Ammon's horn (tissue), 1 donor: ENCODE measurements around the gene ZNF611.
"Not testable (repeated sequence)": the region's sequence is repeated elsewhere in the genome, so short reads cannot be mapped to it uniquely, and the experiment has no call there.

Experiments
- DNase-seq: peaks from one replicate; pipeline ENCODE4 v3.0.0-alpha.2; 2016; ENCODE audit warnings: low spot score

The ZNF611 gene

DNA sequence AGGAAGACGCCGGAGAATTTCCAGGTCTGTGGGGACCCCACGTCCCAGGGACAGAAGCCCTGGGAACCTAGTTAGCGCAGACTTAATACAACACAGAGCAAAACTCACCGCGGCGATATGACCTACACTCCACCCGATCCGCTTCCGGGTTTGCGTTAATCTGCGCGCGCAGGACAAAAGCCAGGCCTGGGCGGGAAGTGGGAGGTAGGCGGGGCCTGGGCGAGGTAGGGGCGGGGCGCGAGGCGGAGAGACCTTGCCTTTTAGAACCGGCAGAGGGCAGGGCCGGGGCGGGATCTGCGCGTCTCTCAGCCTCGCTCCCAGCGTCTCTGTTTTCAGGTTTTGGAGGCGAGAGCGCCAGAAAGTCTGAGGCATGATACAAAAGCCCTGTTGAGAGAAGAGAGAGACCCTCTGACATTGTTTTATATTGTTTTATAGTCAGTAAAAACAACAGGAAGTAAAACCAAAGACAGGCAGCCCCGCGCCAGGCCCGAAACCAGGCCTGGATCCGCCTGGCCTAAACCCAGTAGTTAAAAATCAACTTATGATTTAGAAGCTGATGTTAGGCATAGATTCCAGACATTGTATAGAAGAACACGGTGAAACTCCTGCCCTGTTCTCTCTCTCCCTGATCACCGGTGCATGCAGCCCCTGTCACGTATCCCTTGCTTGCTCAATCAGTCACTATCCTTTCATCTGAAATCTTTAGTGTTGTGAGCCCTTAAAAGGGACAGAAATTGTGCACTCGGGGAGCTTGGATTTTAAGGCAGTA lies at the start of gene ZNF611:
TSS of gene ZNF611 (minus strand) at position 152 of the 769 bp plus-strand sequence. CDS start 19,150 bp downstream, outside the sequence.
- peak; percentile 97 for DNase-seq

DNA sequence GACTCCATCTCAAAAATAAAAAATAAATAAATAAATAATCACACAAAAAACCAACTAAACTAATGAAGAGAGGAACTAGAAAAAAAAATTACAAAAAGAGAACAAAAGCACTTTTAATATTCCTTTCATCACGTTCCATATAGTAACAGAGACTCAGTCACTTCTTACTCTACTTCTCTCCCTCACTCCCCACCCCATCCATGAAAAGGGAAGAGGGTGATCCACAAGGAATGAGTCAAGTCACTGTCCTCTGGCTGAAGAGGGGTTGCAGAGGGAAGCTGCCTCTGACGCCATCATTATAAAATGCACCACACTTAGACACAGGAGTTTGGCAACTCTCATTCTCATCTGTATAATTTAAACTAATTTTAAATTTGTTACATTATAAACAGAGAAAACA lies 48.0 kb upstream of the ZNF611 start:
- DNase-seq, result not testable (repeated sequence)

GRCh38 chr19:52778811-52779210 lies 44.0 kb upstream of the ZNF611 start:
- DNase-seq, result no peak

- DNase-seq, result not testable (repeated sequence)
These were observed 21.6 kb upstream of the ZNF611 start for GRCh38 chr19:52756447-52756846.

DNA sequence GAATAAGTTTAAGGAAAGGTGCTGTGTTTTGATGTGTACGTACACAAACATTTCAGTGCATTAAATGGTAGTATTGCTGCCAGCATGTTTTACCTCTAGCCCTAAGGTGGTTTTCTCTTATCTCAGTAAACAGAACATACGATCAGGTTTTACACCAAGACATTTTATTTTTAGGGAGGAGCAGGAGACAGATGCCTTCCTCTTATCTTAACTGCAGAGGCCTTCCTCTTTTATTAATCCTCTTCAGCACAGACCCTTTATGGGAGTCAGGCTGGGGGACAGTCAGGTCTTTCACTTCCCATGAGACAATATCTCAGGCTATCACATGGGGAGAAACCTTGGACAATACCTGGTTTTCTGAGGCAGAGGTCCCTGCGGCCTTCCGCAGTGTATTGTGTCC lies 14.9 kb upstream of the ZNF611 start:
- DNase-seq, result no peak

DNA sequence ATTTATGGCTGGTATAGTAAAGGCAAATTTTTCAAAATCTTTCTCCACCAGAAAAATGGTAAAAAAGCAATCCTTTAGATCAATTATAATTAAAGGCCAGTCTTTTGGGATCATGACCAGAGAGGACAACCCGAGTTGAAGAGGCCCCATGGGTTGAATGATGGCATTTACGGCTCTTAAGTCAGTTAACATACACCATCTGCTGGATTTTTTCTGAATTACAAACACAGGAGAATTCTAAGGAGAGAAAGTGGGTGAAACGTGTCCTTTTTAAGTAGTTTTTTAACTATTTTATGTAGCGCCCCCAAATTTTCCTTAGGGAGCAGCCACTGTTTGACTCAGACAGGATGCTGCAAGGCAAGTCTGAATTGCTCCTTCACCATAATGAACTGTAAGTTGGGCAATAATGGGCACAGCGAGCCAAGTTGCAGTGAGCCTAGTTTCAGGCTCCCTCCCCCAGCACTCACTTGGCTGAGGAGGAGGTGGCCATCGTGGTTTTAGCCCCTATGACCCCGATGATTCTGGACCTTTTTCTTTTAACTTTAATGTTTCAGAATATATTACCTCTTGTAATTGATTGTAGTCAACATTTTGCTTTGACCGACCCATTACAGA lies 13.6 kb upstream of the ZNF611 start:
- DNase-seq, result peak; percentile 41

- not testable (repeated sequence) for DNase-seq
These were observed 11.1 kb upstream of the ZNF611 start for GRCh38 chr19:52745919-52746318.

GRCh38 chr19:52743091-52743490 lies 8.2 kb upstream of the ZNF611 start:
- no peak for DNase-seq

DNA sequence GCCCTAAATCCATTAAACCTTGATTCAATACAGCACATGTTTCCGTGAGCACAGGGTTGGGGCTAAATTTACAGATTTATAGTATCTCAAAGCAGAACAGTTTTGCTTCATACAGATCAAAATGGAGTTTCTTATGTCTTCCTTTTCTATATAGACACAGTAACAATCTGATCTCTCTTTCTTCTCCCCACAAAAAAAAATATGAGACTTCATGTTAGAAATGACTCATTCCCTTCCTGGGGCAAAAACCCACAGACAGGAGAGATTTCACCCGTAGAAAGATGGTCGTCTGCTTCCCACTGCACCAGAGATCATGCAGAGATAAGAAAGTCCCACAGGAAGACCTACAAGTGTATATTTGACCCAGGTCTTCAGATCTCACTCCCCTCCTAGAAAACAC lies 7.7 kb upstream of the ZNF611 start:
- DNase-seq, result no peak

DNA sequence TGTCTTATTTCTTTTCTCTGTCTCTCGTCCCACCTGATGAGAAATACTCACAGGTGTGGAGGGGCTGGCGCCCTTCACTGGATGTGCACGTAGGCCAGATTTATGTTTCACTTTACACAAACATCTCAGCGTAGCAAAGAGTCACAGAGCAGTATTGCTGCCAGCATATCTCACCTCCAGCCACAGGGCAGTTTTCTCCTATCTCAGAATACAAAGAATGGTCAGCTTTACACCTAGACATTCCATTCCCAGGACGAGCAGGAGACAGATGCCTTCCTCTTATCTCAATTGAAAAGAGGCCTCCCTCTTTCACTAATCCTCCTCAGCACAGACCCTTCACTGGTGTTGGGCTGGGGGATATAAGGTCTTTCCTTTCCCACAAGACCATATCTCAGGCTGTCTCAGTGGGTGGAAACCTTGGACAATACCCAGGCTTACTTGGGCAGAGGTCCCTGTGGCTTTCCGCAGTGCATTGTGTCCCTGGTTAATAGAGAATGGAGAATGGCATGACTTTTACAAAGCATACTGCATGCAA lies 7.2 kb upstream of the ZNF611 start:
- DNase-seq, result no peak

- not testable (repeated sequence) for DNase-seq
These were observed 6.5 kb upstream of the ZNF611 start for GRCh38 chr19:52741371-52741770.

DNA sequence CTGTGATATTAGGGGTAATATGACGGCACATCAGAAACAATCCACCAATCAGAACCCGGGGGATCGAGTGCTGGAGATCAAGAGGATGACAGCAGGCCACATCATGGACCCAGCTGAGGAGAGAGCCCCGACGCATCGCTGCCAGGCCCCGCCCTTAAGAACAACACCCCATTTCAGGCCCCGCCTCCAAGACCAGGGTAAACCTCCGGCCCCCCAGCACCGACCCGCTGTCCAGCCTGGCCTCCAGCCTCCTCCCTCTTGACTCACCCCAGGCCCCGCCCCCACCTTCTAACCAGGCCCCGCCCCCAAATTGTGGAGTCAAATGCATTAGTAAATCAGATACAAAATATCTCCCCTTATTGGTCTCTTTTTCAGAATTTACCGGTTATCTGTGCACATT lies 4.7 kb upstream of the ZNF611 start:
- DNase-seq, result no peak

DNA sequence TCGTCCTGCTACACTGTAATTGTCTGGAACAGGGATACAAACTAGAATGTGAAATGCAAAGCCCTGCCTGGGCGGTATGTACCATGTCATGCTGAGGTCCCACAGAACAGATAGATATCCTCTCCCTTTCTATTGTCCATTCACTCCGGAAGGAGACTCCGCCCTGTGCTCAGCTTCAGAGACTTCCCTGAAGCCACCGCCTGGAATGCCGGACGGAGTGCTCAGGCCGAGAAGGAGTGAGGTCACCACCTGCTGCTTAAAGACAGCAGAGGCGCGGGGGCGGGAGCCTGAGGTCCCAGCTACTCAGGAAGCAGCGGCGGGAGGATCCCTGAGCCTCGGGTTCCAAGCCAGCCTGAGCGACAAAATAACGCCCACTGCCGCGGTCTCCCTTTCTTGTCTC lies 890 bp upstream of the ZNF611 start:
- DNase-seq, result peak; percentile 18

GRCh38 chr19:52734331-52734892 lies 432 bp downstream of the ZNF611 start:
- DNase-seq, result peak; percentile 8

- DNase-seq, result not testable (repeated sequence)
These were observed 8.8 kb downstream of the ZNF611 start for GRCh38 chr19:52726051-52726450.

DNA sequence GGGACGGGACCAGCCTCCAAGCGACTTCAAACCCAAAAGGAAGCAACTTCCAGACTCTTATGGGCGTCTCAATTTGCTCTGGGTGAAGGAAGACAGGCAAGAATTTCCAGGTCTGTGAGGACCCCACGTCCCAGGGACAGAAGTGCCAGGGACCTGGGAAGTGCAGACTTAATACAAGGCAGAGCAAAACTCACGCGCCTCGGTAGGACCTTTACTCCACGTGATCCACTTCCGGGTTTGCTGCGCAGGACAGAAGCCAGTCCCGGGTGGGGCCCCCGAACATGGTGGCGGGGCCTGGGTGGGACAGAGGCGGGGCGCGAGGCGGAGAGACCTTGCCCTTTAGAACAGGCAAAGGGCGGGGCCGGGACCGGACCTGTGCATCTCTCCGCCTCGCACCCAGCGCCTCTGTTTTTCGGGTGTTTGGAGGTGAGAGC lies 9.3 kb downstream of the ZNF611 start:
- DNase-seq, result no peak

DNA sequence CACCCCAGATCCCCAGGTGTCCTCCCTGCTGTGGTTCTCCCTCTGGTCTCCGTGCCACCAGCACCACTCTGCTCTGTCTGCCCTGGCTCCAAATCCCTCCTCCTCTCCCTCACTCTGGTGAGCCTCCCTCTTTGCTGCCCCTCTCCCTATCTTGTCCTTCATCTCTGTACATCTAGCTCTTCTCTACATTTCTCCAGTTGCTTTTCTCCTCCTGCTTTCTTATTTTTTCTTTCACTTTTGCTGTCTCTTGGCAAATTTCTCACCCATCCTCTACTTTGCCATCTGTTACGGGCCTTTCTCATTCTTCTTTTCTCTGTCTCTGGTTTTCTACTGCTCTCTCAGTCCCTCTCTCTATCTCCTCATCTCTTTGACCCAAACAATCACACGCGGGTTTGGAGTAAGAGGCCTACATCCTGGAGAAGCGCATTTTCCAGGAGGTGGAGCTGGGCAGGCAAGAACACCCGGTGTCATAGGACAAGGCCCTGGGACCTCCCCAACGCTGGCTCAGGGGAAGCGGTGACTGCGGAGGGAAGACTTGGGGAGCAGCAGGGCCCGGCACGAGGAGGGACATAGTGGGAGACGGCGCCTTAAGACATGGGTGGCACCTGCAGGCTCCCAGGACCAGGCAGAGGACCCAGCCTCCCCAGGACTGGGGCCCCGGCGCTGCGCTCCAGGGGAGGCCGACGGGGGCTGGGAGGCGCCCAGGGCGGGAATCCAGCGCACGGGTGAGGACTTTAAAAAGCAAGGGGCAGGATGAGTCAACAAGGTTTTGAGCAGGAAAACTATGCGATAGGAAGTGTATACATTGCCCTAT lies 9.9 kb downstream of the ZNF611 start:
- no peak for DNase-seq

DNA sequence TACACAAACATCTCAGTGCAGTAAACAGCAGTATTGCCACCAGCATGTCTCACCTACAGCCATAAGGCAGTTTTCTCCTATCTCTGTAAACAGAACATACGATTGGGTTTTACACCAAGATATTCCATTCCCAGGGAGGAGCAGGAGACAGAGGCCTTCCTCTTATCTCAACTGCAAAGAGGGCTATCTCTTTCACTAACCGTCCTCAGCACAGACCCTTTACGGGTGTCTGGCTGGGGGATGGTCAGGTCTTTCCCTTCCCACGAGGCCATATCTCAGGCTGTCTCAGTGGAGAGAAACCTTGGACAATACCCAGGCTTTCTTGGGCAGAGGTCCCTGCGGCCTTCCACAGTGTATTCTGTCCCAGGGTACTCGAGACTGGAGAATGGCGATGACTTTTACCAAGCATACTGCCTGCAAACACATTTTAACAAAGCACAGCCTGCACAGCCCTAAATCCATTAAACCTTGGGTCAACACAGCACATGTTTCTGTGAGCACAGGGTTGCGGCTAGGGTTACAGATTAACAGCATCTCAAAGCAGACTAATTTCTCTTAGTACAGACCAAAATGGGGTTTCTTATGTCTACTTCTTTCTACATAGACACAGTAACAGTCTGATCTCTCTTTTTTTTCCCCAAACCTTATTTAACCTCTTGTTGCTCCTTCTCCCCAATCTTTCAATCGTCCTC lies 10.8 kb downstream of the ZNF611 start:
- not testable (repeated sequence) for DNase-seq

GRCh38 chr19:52722062-52723003 lies 12.5 kb downstream of the ZNF611 start:
- DNase-seq, result no peak

- DNase-seq, result not testable (repeated sequence)
These were observed 14.3 kb downstream of the ZNF611 start for GRCh38 chr19:52720541-52720940.
